ENCODE results near the gene TNXB. TPM values are rescaled to one million over a fixed set of nuclear protein-coding genes. Genes with fewer than 3 reads are reported as not detected.

The TNXB gene
- total RNA-seq, 1 experiment from 2014 or later, result 1.8 TPM

DNA sequence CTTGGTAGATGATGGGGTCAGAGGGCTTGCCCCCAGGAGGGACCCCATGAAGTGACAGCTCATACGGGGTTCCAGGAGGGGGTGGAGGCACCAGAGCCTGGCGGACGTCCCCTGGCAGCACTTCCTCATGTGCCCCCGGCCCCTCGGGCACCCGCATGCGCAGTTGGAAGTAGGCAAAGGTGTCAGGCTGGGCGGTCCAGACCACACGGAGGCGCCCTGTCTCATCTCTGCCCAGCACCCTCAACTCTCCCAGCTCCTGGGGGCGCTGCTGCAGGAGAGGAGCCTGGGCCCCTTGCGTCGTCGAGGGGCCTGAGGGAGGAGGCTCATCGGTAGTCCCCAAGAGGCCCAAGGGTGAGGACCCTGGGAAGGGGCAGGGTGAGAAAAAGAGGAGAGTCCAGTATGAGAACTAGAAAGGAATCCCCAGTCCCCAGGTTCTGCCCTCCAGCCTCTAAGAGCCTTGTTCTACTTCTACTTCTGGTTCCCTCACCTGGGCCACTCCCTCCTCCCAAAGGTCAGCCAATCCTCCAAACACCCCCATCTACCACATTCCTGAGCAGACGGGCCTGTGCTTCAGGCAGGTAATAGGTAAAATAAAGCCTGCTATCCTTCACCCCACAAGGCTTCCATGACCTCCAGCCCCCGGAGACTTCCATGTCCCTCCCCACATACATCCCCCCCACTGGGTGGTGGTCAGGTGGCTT, 23.2 kb downstream of the TNXB start:
- ATAC-seq (no peak), DNase-seq (ENCODE audit: low read depth, low spot score) (no peak)
- H3K27me3 ChIP-seq (ENCODE audit: control insufficient read depth, insufficient read depth, low read length), result no peaks in the 10 kb centered on the region
- no peaks in the 10 kb centered on the region for H3K4me1 ChIP-seq (ENCODE audit: control insufficient read depth, insufficient read depth, low read length)
- H3K27ac ChIP-seq (ENCODE audit: low read length), result no peak overlapping the region
- intact Hi-C loops (cut with micrococcal nuclease; ENCODE audit: unreplicated experiment) (no loop called here), in situ Hi-C loops (cut with HindIII; ENCODE audit: low pct_unique_long_range_greater_than_20kb, low sequenced_read_pairs) (no loop called here)
- H3K36me3 ChIP-seq (ENCODE audit: control insufficient read depth, insufficient read depth, low read length), result no peaks in the 10 kb centered on the region
- ChIA-PET CTCF (no interaction called here), POLR2A (no interaction called here)
- no peak overlapping the region for H3K4me3 ChIP-seq (ENCODE audit: low read depth in 2 of 2, low read length in 2 of 2)
- no TSS peak for BruUV-seq (replicated peaks)
- TF ChIP-seq POLR2AphosphoS5 (IDR thresholded peaks at IDR 0.05; ENCODE audit: low read depth, low read length) (no peak), TCF7L2 (IDR thresholded peaks at IDR 0.05; ENCODE audit: low read depth, low read length) (no peak), CTCF (IDR thresholded peaks at IDR 0.05) (no peak), REST (IDR thresholded peaks at IDR 0.05; ENCODE audit: insufficient read depth in 1 of 2, low read depth in 2 of 2, low read length in 1 of 2) (no peak), SIN3A (IDR thresholded peaks at IDR 0.05; ENCODE audit: borderline replicate concordance, insufficient read depth, low read depth, low read length) (no peak)
- no peaks in the 10 kb centered on the region for H3K9me3 ChIP-seq (ENCODE audit: control insufficient read depth, insufficient read depth, low read depth, low read length)

GRCh38 chr6:32084780-32085179, 24.4 kb downstream of the TNXB start:
- TF ChIP-seq TCF7L2 (IDR thresholded peaks at IDR 0.05; ENCODE audit: low read depth, low read length) (no peak), SIN3A (IDR thresholded peaks at IDR 0.05; ENCODE audit: borderline replicate concordance, insufficient read depth, low read depth, low read length) (no peak), CTCF (IDR thresholded peaks at IDR 0.05) (no peak), REST (IDR thresholded peaks at IDR 0.05; ENCODE audit: insufficient read depth in 1 of 2, low read depth in 2 of 2, low read length in 1 of 2) (no peak), POLR2AphosphoS5 (IDR thresholded peaks at IDR 0.05; ENCODE audit: low read depth, low read length) (no peak)
- H3K36me3 ChIP-seq (ENCODE audit: control insufficient read depth, insufficient read depth, low read length), result no peaks in the 10 kb centered on the region
- CTCF ChIA-PET, result interaction anchor here (0.6 kb wide), 1 partner anchor 38 kb away, joined by 11 read pairs; no protein-coding TSS in a partner anchor
- no peaks in the 10 kb centered on the region for H3K9me3 ChIP-seq (ENCODE audit: control insufficient read depth, insufficient read depth, low read depth, low read length)
- H3K4me1 ChIP-seq (ENCODE audit: control insufficient read depth, insufficient read depth, low read length), result no peaks in the 10 kb centered on the region
- DNase-seq (ENCODE audit: low read depth, low spot score), result no peak
- BruUV-seq (replicated peaks), result no TSS peak
- in situ Hi-C loops (cut with HindIII; ENCODE audit: low pct_unique_long_range_greater_than_20kb, low sequenced_read_pairs) (no loop called here), intact Hi-C loops (cut with micrococcal nuclease; ENCODE audit: unreplicated experiment) (no loop called here)
- no peak for ATAC-seq
- H3K4me3 ChIP-seq (ENCODE audit: low read depth in 2 of 2, low read length in 2 of 2), result no peak overlapping the region
- H3K27ac ChIP-seq (ENCODE audit: low read length), result no peak overlapping the region
- POLR2A ChIA-PET, result no interaction called here
- no peaks in the 10 kb centered on the region for H3K27me3 ChIP-seq (ENCODE audit: control insufficient read depth, insufficient read depth, low read length)
